ENCODE data around the gene RTL5.

The RTL5 gene

GRCh38 chrX:72141372-72142004 lies 9.8 kb upstream of the RTL5 start:
- no peak overlapping the region for H3K4me3 ChIP-seq (ENCODE audit: control insufficient read depth, low read depth, low read length)
- no peak for DNase-seq (ENCODE audit: low read depth)
- no peak for TF ChIP-seq CTCF (IDR thresholded peaks at IDR 0.05; ENCODE audit: control insufficient read depth, insufficient read depth, low read depth, low read length, missing control alignments)

GRCh38 chrX:72139538-72139937 lies 7.8 kb upstream of the RTL5 start:
- no peak for TF ChIP-seq CTCF (IDR thresholded peaks at IDR 0.05; ENCODE audit: control insufficient read depth, insufficient read depth, low read depth, low read length, missing control alignments)
- H3K4me3 ChIP-seq (ENCODE audit: control insufficient read depth, low read depth, low read length), result no peak overlapping the region
- DNase-seq (ENCODE audit: low read depth), result no peak

GRCh38 chrX:72137846-72138495 lies 6.3 kb upstream of the RTL5 start:
- no peak for TF ChIP-seq CTCF (IDR thresholded peaks at IDR 0.05; ENCODE audit: control insufficient read depth, insufficient read depth, low read depth, low read length, missing control alignments)
- DNase-seq (ENCODE audit: low read depth), result no peak
- no peak overlapping the region for H3K4me3 ChIP-seq (ENCODE audit: control insufficient read depth, low read depth, low read length)

GRCh38 chrX:72133851-72134546 lies 2.3 kb upstream of the RTL5 start:
- no peak overlapping the region for H3K4me3 ChIP-seq (ENCODE audit: control insufficient read depth, low read depth, low read length)
- no peak for DNase-seq (ENCODE audit: low read depth)
- TF ChIP-seq CTCF (IDR thresholded peaks at IDR 0.05; ENCODE audit: control insufficient read depth, insufficient read depth, low read depth, low read length, missing control alignments), result no peak

- DNase-seq (ENCODE audit: low read depth), result no peak
- H3K4me3 ChIP-seq (ENCODE audit: control insufficient read depth, low read depth, low read length), result peak overlapping the region; percentile 27; the same call in 1 of the 2 replicates
- no peak for TF ChIP-seq CTCF (IDR thresholded peaks at IDR 0.05; ENCODE audit: control insufficient read depth, insufficient read depth, low read depth, low read length, missing control alignments)
Measured at GRCh38 chrX:72132456-72132855, 741 bp upstream of the RTL5 start.

GRCh38 chrX:72130762-72131250 lies 909 bp downstream of the RTL5 start:
- no peak for TF ChIP-seq CTCF (IDR thresholded peaks at IDR 0.05; ENCODE audit: control insufficient read depth, insufficient read depth, low read depth, low read length, missing control alignments)

More at GRCh38 chrX:72130762-72131250, 909 bp downstream of the RTL5 start:
- peak overlapping the region; percentile 35; the same call in 1 of the 2 replicates for H3K4me3 ChIP-seq (ENCODE audit: control insufficient read depth, low read depth, low read length)
- DNase-seq (ENCODE audit: low read depth), result no peak
